PC-3 (cell line): ENCODE data around the gene OR52N5. TPM values are rescaled to one million over a fixed set of nuclear protein-coding genes. Genes with fewer than 3 reads are reported as not detected.

Experiments used
- ATAC-seq: fragments of 200-7000 bp; cut with Tn5 transposase; 2 replicates; pipeline ENCODE4 v1.9.1; 2020; ENCODE audit warnings: mild to moderate bottlenecking, moderate library complexity
- BruUV-seq: library from RNA; stranded (reverse); fragments of 400-500 nt; replicated peaks from 2 replicates; lab custom pipeline; 2021; lab: Mats Ljungman, UMichigan
- CTCF ChIA-PET: fragments of 300-600 bp; sonication (Branson Sonifier 250); formaldehyde crosslinking; loops from one replicate; lab custom pipeline; 2022; ENCODE audit warnings: antibody characterized with exemption; lab: Charles Lee
- POLR2A ChIA-PET: fragments of 300-600 bp; sonication (Branson Sonifier 250); formaldehyde crosslinking; loops from one replicate; lab custom pipeline; 2022; ENCODE audit warnings: antibody characterized with exemption; ENCODE audit not compliant: unreplicated experiment; lab: Charles Lee
- DNase-seq: peaks from one replicate; pipeline ENCODE4 v3.0.0-alpha.2; 2015
- H2AFZ ChIP-seq: fragments of 300-600 bp; sonication (generic); 2 replicates; pipeline ENCODE4 v1.6.0; 2016; ENCODE audit warnings: antibody characterized with exemption, low read length
- H3F3A ChIP-seq: fragments of 300-600 bp; sonication (generic); one replicate; pipeline ENCODE4 v1.6.0; 2017; ENCODE audit warnings: antibody characterized with exemption, low read length, control low read depth, mild to moderate bottlenecking; ENCODE audit not compliant: unreplicated experiment
- H3K27ac ChIP-seq: fragments of 300-600 bp; sonication (generic); 2 replicates; pipeline ENCODE4 v1.5.1; 2016; ENCODE audit warnings: mild to moderate bottlenecking, low read length
- H3K27me3 ChIP-seq: fragments of 300-600 bp; sonication (generic); 2 replicates; pipeline ENCODE4 v1.6.1; 2016; ENCODE audit warnings: low read length, mixed read lengths
- H3K36me3 ChIP-seq: fragments of 300-600 bp; sonication (generic); 2 replicates; pipeline ENCODE4 v1.6.1; 2016; ENCODE audit warnings: low read depth, mixed run types, low read length, mixed read lengths
- H3K4me1 ChIP-seq: fragments of 300-600 bp; sonication (generic); 2 replicates; pipeline ENCODE4 v1.5.1; 2016; ENCODE audit warnings: low read length; ENCODE audit not compliant: insufficient read depth
- H3K4me2 ChIP-seq: fragments of 300-600 bp; sonication (generic); 2 replicates; pipeline ENCODE4 v1.6.0; 2016; ENCODE audit warnings: low read length
- H3K4me3 ChIP-seq: fragments of 300-600 bp; sonication (generic); 2 replicates; pipeline ENCODE4 v1.5.1; 2016; ENCODE audit warnings: mild to moderate bottlenecking, low read length, mixed read lengths
- H3K79me2 ChIP-seq: fragments of 300-600 bp; sonication (generic); 2 replicates; pipeline ENCODE4 v1.6.1; 2017; ENCODE audit warnings: low read length, mixed read lengths
- H3K9ac ChIP-seq: fragments of 300-600 bp; sonication (generic); 2 replicates; pipeline ENCODE4 v1.6.0; 2016; ENCODE audit warnings: mild to moderate bottlenecking, low read length
- H3K9me2 ChIP-seq: fragments of 300-600 bp; sonication (generic); replicated peaks from 2 replicates; pipeline ENCODE4 v1.6.1; 2016; ENCODE audit warnings: mixed run types, low read length, mixed read lengths
- H3K9me3 ChIP-seq: fragments of 300-600 bp; sonication (generic); 2 replicates; pipeline ENCODE4 v1.6.1; 2016; ENCODE audit warnings: low read length, mixed read lengths
- H4K20me1 ChIP-seq: fragments of 300-600 bp; sonication (generic); 2 replicates; pipeline ENCODE4 v1.6.1; 2016; ENCODE audit warnings: low read length, mixed read lengths
- CTCF ChIP-seq: fragments of 300-600 bp; sonication (generic); conservative IDR thresholded peaks from 2 replicates; pipeline ENCODE4 v1.5.1; 2017; ENCODE audit warnings: antibody characterized with exemption, low read depth, mild to moderate bottlenecking, low read length
- EZH2 ChIP-seq: fragments of 300-600 bp; sonication (generic); IDR thresholded peaks from one replicate; pipeline ENCODE4 v1.6.1; 2017; ENCODE audit warnings: antibody characterized with exemption, mild to moderate bottlenecking, low read length; ENCODE audit not compliant: unreplicated experiment
- EZH2phosphoT487 ChIP-seq: fragments of 300-600 bp; sonication (generic); IDR thresholded peaks from 2 replicates; pipeline ENCODE4 v1.6.1; 2018; ENCODE audit warnings: mild to moderate bottlenecking, antibody characterized with exemption, low read length, borderline replicate concordance
- intact Hi-C: fragments of 100-400 bp; cut with micrococcal nuclease; formaldehyde crosslinking; loops from 2 replicates; pipeline ENCODE4 v1.9.0; 2023
- total RNA-seq: library from RNA; depleted of rRNA; stranded (reverse); fragments of >200 nt; gene quantifications from 2 replicates; pipeline ENCODE4 v1.2.3, GENCODE V29; 2014

Gene OR52N5
- total RNA-seq, 1 experiment from 2014 or later: not detected

GRCh38 chr11:5753943-5754342, 29.2 kb downstream of the OR52N5 start, which contains the start of gene OR52N4:
Gene OR52N4, plus strand, starts transcription at chr11:5754243. Its CDS starts 498 bp downstream, at chr11:5754741.
- ATAC-seq: no peak
- Histone ChIP-seq H3K9me2 (no peaks in the 10 kb centered on the region), H2AFZ (no peak within 1 kb of the TSS), H3K79me2 (no peaks in the 10 kb centered on the region), H3K27ac (no peak within 1 kb of the TSS), H3K4me1 (no peaks in the 10 kb centered on the region), H3K9me3 (no peaks in the 10 kb centered on the region), H3K4me3 (no peak within 1 kb of the TSS), H4K20me1 (no peaks in the 10 kb centered on the region), H3K36me3 (no peaks in the 10 kb centered on the region), H3K27me3 (peaks cover 27% of the 10 kb centered on the region; the same call in 1 of the 2 replicates), H3K4me2 (no peak within 1 kb of the TSS), H3K9ac (no peak within 1 kb of the TSS), H3F3A (no peaks in the 10 kb centered on the region)
- DNase-seq: no peak
- POLR2A ChIA-PET: no interaction called here
- no TSS peak for BruUV-seq
- intact Hi-C loops: no loop called here
- CTCF ChIA-PET: no interaction called here
- TF ChIP-seq EZH2phosphoT487 (no peak), CTCF (no peak), EZH2 (no peak)

- Histone ChIP-seq H3K4me2 (no peak overlapping the region), H3K4me1 (no peaks in the 10 kb centered on the region), H3K4me3 (no peak overlapping the region), H3F3A (no peaks in the 10 kb centered on the region), H3K36me3 (no peaks in the 10 kb centered on the region), H3K9ac (no peak overlapping the region), H4K20me1 (no peaks in the 10 kb centered on the region), H2AFZ (no peak overlapping the region), H3K9me3 (no peaks in the 10 kb centered on the region), H3K79me2 (no peaks in the 10 kb centered on the region), H3K9me2 (no peaks in the 10 kb centered on the region), H3K27me3 (peaks cover 16% of the 10 kb centered on the region; the same call in 1 of the 2 replicates), H3K27ac (no peak overlapping the region)
- BruUV-seq: no TSS peak
- TF ChIP-seq CTCF (no peak), EZH2phosphoT487 (no peak), EZH2 (no peak)
- CTCF ChIA-PET: no interaction called here
- DNase-seq: no peak
- POLR2A ChIA-PET: no interaction called here
- no peak for ATAC-seq
- intact Hi-C loops: no loop called here
These were observed 33.3 kb downstream of the OR52N5 start for GRCh38 chr11:5749836-5750235.

DNA sequence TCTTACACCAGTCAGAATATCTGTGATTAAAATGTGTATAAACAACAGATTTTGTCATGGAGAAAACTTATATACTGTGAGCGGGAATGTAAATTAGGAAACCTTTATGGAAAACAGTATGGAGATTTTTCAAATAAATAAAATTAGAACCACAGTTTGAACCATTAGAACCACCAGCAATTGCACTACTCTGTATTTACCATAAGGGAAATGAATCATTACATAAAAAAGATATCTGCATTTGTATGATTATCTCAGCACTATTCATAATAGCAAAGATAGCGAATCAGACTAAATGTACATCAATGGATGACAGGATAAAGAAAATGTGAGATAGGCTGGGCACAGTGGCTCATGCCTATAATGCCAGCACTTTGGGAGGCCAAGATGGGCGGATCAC, 36.5 kb downstream of the OR52N5 start:
- ATAC-seq (no peak), DNase-seq (no peak)
- H2AFZ ChIP-seq: no peak overlapping the region
- peaks cover 32% of the 10 kb centered on the region for H3K27me3 ChIP-seq
- H3K4me2 ChIP-seq: no peak overlapping the region
- H3K9me3 ChIP-seq: no peaks in the 10 kb centered on the region
- no TSS peak for BruUV-seq
- H3K79me2 ChIP-seq: no peaks in the 10 kb centered on the region
- intact Hi-C loops: no loop called here
- ChIA-PET POLR2A (no interaction called here), CTCF (no interaction called here)
- no peaks in the 10 kb centered on the region for H3F3A ChIP-seq
- no peaks in the 10 kb centered on the region for H3K9me2 ChIP-seq
- H3K27ac ChIP-seq: no peak overlapping the region
- no peaks in the 10 kb centered on the region for H3K4me1 ChIP-seq
- H3K9ac ChIP-seq: no peak overlapping the region
- TF ChIP-seq CTCF (no peak), EZH2 (no peak), EZH2phosphoT487 (no peak)
- no peaks in the 10 kb centered on the region for H4K20me1 ChIP-seq
- H3K4me3 ChIP-seq: no peak overlapping the region
- no peaks in the 10 kb centered on the region for H3K36me3 ChIP-seq
